Measurements from ENCODE around the gene NHLRC3. TPM values are rescaled to one million over a fixed set of nuclear protein-coding genes. Genes with fewer than 3 reads are reported as not detected.
A peak's percentile ranks its signal among the peaks of the same experiment; 100 is the strongest.
"Not testable (repeated sequence)": the region's sequence is repeated elsewhere in the genome, so short reads cannot be mapped to it uniquely, and the experiment has no call there.

The NHLRC3 gene
- total and polyA plus RNA-seq, 5 experiments from 2014 or later, result 4.5 to 42.3 (median 6.5) TPM

DNA sequence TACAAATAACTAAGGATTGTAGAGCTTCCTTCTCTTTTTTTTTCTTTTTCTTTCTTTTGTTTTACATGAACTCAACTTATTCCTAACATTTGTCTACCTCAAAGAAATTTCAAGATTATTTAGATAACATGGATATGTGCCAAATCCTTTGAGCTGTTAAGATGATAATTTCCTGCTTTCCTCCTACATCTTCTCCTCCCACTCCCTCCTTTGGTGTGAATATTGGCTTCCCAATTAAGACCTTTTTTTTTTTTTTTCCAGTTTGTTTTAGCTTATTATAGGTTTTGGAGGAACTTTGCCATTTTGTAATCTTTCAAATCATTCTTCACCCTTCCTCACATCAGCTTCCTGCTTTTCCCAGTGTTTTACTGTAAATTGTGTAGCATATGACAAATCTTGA lies 10.6 kb downstream of the NHLRC3 start:
- H3K27ac Mint-ChIP-seq, result peak overlapping the region in 4 of 10 donors; percentile 7 to 78 (median 64)
- H3K27me3 Mint-ChIP-seq, result no peaks in the 10 kb centered on the region
- H3K4me1 Mint-ChIP-seq, result peaks cover 2 to 18% (median 11%) of the 10 kb centered on the region in 4 donors
- H3K36me3 Mint-ChIP-seq, result peaks cover 0 to 62% (median 8%) of the 10 kb centered on the region in 3 donors
- no peak for DNase-seq
- no peak for ATAC-seq
- POLR2A ChIA-PET, result no interaction called here
- H3K4me3 Mint-ChIP-seq, result no peak overlapping the region
- no peaks in the 10 kb centered on the region for H3K9me3 Mint-ChIP-seq

DNA sequence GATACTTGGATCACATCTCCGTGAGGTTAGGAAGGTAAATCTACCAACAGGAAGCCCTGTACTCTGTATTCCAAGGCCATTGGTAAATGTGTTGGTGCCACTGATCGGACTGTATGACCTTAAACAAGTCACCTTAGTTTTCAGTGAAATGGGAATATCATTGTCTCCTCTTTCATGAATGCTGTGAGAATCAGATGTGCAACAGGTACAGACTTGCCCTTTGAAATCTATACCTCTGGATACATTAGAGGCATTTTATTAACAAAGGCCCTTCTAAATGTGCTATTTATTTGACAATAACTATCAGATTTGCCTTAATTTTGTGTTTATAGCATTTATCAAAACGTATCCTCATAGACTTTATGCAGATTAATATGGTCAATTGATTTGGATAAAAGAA lies 11.0 kb downstream of the NHLRC3 start:
- DNase-seq (no peak), ATAC-seq (no peak)
- Mint-ChIP-seq H3K27me3 (no peaks in the 10 kb centered on the region), H3K9me3 (no peaks in the 10 kb centered on the region), H3K27ac (peak overlapping the region in 1 of 10 donors; percentile 78), H3K4me1 (peaks cover 3 to 23% (median 15%) of the 10 kb centered on the region in 4 donors), H3K36me3 (peaks cover 0 to 62% (median 8%) of the 10 kb centered on the region in 3 donors), H3K4me3 (no peak overlapping the region)
- POLR2A ChIA-PET, result no interaction called here

DNA sequence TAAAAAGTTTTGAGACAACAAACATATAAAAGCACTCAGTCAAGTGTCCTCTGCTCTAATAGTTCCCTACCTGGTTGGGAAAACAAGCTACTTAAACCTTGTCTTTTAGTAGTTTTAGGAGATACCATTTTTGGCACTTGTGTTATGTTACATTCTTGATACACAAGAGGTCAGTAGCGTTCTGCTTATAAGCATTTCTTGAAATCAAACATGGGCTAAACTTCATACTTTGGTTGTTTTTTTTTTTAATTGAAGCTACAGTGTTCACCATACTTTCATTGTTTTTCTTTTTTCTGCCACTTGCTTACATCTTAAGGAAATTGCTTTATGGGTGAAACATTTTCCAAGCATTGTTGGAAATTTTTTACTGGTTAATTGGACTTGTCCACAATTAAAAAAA lies 12.9 kb downstream of the NHLRC3 start:
- Mint-ChIP-seq H3K27ac (no peak overlapping the region), H3K4me1 (peaks cover 5 to 25% (median 21%) of the 10 kb centered on the region in 4 donors), H3K36me3 (peaks cover 0 to 55% (median 13%) of the 10 kb centered on the region in 3 donors), H3K9me3 (peaks cover 0 to 5% (median 0%) of the 10 kb centered on the region in 9 donors), H3K27me3 (no peaks in the 10 kb centered on the region), H3K4me3 (no peak overlapping the region)
- DNase-seq (peak in 2 of 10 donors; percentile 25 to 32), ATAC-seq (peak in 1 of 2 donors; percentile 33)
- POLR2A ChIA-PET, result no interaction called here

DNA sequence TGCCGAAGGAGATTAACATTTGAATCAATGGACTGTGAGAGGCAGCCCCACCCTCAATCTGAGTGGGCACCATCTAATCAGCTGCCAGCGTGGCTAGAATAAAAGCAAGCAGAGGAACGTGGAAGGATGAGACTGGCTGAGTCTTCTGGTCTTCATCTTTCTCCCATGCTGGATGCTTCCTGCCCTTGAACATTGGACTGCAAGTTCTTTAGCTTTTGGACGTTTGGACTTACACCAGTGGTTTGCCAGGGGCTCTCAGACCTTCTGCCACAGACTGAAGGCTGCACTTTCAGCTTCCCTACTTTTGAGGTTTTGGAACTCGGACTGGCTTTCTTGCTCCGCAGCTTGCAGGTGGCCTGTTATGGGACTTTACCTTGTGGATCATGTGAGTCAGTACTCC lies 14.7 kb downstream of the NHLRC3 start:
- DNase-seq (no peak), ATAC-seq (no peak)
- Mint-ChIP-seq H3K9me3 (peaks cover 0 to 8% (median 0%) of the 10 kb centered on the region in 9 donors), H3K27me3 (no peaks in the 10 kb centered on the region), H3K4me1 (peaks cover 14 to 43% (median 36%) of the 10 kb centered on the region in 4 donors), H3K27ac (no peak overlapping the region), H3K4me3 (no peak overlapping the region), H3K36me3 (peaks cover 0 to 54% (median 26%) of the 10 kb centered on the region in 3 donors)
- POLR2A ChIA-PET, result interaction anchor here (0.6 kb wide), 1 partner anchor 22 kb away, joined by 3 read pairs; no protein-coding TSS in a partner anchor

GRCh38 chr13:39054112-39054511 lies 15.9 kb downstream of the NHLRC3 start:
- Mint-ChIP-seq H3K9me3 (peaks cover 0 to 8% (median 0%) of the 10 kb centered on the region in 9 donors), H3K4me3 (peak overlapping the region in 1 of 10 donors; percentile 14), H3K27ac (no peak overlapping the region), H3K27me3 (no peaks in the 10 kb centered on the region), H3K4me1 (peaks cover 19 to 50% (median 46%) of the 10 kb centered on the region in 4 donors), H3K36me3 (peaks cover 1 to 54% (median 26%) of the 10 kb centered on the region in 3 donors)
- POLR2A ChIA-PET, result no interaction called here
- no peak for ATAC-seq
- DNase-seq, result no peak

- H3K4me3 Mint-ChIP-seq, result peak overlapping the region in 1 of 10 donors; percentile 24
- H3K27me3 Mint-ChIP-seq, result no peaks in the 10 kb centered on the region
- peaks cover 20 to 68% (median 54%) of the 10 kb centered on the region in 4 donors for H3K4me1 Mint-ChIP-seq
- no peak for DNase-seq
- POLR2A ChIA-PET, result no interaction called here
- H3K36me3 Mint-ChIP-seq, result peaks cover 8 to 53% (median 33%) of the 10 kb centered on the region in 3 donors
- no peak overlapping the region for H3K27ac Mint-ChIP-seq
- peaks cover 0 to 10% (median 0%) of the 10 kb centered on the region in 9 donors for H3K9me3 Mint-ChIP-seq
- no peak for ATAC-seq
Measured at GRCh38 chr13:39056018-39056417, 17.8 kb downstream of the NHLRC3 start.

DNA sequence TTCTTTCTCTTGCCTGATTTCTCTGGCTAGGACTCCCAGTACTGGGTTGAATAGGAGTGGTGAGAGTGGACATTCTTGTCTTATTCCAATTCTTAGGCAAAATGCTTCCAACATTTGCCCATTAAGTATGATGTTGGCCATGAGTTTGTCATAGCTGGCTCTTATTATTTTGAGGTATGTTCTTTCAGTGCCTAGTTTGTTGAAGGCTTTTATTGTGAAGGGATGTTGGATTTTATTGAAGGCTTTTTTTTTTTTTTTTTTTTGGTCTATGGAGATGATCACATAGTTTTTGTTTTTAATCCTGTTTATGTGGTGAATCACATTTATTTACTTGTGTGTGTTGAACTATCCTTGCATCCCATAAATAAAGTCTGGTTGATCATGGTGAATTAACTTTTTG lies 19.8 kb downstream of the NHLRC3 start:
- Mint-ChIP-seq H3K4me1 (peaks cover 25 to 73% (median 51%) of the 10 kb centered on the region in 4 donors), H3K9me3 (peaks cover 0 to 10% (median 0%) of the 10 kb centered on the region in 9 donors), H3K4me3 (peak overlapping the region in 1 of 10 donors; percentile 8), H3K27me3 (no peaks in the 10 kb centered on the region), H3K36me3 (peaks cover 8 to 47% (median 39%) of the 10 kb centered on the region in 3 donors), H3K27ac (no peak overlapping the region)
- ATAC-seq (no peak), DNase-seq (no peak)
- POLR2A ChIA-PET, result no interaction called here

- Mint-ChIP-seq H3K4me1 (peaks cover 19 to 45% (median 31%) of the 10 kb centered on the region in 4 donors), H3K27ac (no peak overlapping the region), H3K4me3 (no peak overlapping the region), H3K36me3 (peaks cover 12 to 40% (median 39%) of the 10 kb centered on the region in 3 donors), H3K9me3 (peaks cover 0 to 12% (median 0%) of the 10 kb centered on the region in 9 donors), H3K27me3 (no peaks in the 10 kb centered on the region)
- POLR2A ChIA-PET, result no interaction called here
- ATAC-seq (no peak), DNase-seq (no peak)
Measured at GRCh38 chr13:39062004-39062403, 23.7 kb downstream of the NHLRC3 start.

GRCh38 chr13:39072842-39073241 lies 34.6 kb downstream of the NHLRC3 start:
- Mint-ChIP-seq H3K9me3 (peaks cover 0 to 25% (median 11%) of the 10 kb centered on the region in 9 donors), H3K27ac (no peak overlapping the region), H3K36me3 (peaks cover 0 to 31% (median 4%) of the 10 kb centered on the region in 3 donors), H3K4me1 (no peaks in the 10 kb centered on the region), H3K4me3 (no peak overlapping the region), H3K27me3 (peaks cover 22 to 43% (median 39%) of the 10 kb centered on the region in 5 donors)
- POLR2A ChIA-PET, result no interaction called here
- ATAC-seq, result no peak
- DNase-seq, result no peak

GRCh38 chr13:39073983-39074382 lies 35.7 kb downstream of the NHLRC3 start:
- ATAC-seq (no peak), DNase-seq (no peak)
- H3K4me1 Mint-ChIP-seq, result no peaks in the 10 kb centered on the region
- peaks cover 22 to 46% (median 42%) of the 10 kb centered on the region in 5 donors for H3K27me3 Mint-ChIP-seq
- peaks cover 0 to 28% (median 12%) of the 10 kb centered on the region in 9 donors for H3K9me3 Mint-ChIP-seq
- H3K27ac Mint-ChIP-seq, result no peak overlapping the region
- POLR2A ChIA-PET, result no interaction called here
- peaks cover 0 to 31% (median 2%) of the 10 kb centered on the region in 3 donors for H3K36me3 Mint-ChIP-seq
- no peak overlapping the region for H3K4me3 Mint-ChIP-seq

DNA sequence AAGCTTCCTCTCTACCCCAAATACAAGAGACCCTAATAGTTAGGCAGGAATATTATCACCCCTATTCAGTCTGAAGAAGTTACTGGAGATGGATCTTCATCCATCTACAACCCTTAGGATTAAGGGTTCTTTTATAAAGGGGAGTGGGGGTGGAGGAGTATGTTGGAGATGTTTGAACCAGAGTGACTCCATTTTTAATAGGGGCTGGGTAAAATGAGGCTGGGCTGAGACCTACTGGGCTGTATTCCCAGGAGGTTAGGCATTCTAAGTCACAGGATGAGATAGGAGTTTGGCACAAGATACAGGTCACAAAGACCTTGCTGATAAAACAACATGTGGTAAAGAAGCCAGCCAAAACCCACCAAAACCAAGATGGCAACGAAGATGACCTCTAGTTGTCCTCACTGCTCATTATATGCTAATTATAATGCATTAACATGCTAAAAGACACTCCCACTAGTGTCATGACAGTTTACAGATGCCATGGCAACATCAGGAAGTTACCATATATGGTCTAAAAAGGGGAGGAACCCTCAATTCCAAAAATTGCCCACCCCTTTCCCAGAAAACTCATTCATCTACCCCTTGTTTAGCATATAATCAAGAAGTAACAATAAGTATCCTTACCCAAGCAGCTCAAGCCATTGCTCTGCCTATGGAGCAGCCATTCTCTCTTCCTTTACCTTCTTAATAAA lies 48.1 kb downstream of the NHLRC3 start:
- H3K4me1 Mint-ChIP-seq, H3K27ac Mint-ChIP-seq, ATAC-seq, H3K4me3 Mint-ChIP-seq, H3K9me3 Mint-ChIP-seq, DNase-seq, POLR2A ChIA-PET, H3K36me3 Mint-ChIP-seq: not testable (repeated sequence)
- H3K27me3 Mint-ChIP-seq, result peaks cover 0 to 11% (median 2%) of the 10 kb centered on the region in 5 donors

DNA sequence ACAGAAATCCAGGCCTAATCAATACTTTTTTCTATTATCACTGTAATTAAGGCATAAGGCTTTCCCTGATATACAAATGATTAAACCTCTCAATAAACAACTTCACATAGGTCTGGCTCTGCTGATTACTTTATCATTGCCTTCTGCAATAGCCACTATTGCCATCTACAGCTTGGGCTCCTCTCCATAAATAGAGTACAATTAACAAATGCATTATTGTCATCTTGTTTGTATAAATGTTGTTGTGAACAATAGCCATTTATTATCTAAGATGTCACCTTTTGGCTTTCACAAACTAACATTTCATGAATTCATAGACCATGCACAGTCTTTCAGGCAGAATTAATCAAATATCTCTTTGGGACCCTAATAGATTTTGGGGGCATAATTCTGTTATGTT lies 53.3 kb downstream of the NHLRC3 start:
- peaks cover 0 to 9% (median 0%) of the 10 kb centered on the region in 4 donors for H3K4me1 Mint-ChIP-seq
- H3K27ac Mint-ChIP-seq, result no peak overlapping the region
- H3K4me3 Mint-ChIP-seq, result no peak overlapping the region
- H3K36me3 Mint-ChIP-seq, result no peaks in the 10 kb centered on the region
- POLR2A ChIA-PET, result no interaction called here
- ATAC-seq (no peak), DNase-seq (no peak)
- H3K27me3 Mint-ChIP-seq, result peaks cover 0 to 5% (median 0%) of the 10 kb centered on the region in 5 donors
- no peaks in the 10 kb centered on the region for H3K9me3 Mint-ChIP-seq

GRCh38 chr13:39095500-39095899 lies 57.2 kb downstream of the NHLRC3 start:
- DNase-seq, result no peak
- ATAC-seq, result no peak
- no peak overlapping the region for H3K4me3 Mint-ChIP-seq
- H3K9me3 Mint-ChIP-seq, result no peaks in the 10 kb centered on the region
- POLR2A ChIA-PET, result no interaction called here
- peaks cover 0 to 9% (median 0%) of the 10 kb centered on the region in 4 donors for H3K4me1 Mint-ChIP-seq
- peaks cover 0 to 5% (median 0%) of the 10 kb centered on the region in 5 donors for H3K27me3 Mint-ChIP-seq
- H3K36me3 Mint-ChIP-seq, result no peaks in the 10 kb centered on the region
- H3K27ac Mint-ChIP-seq, result no peak overlapping the region
